LNCaP clone FGC (cell line): ENCODE results near the gene JAKMIP1.
"Not testable (repeated sequence)": the region's sequence is repeated elsewhere in the genome, so short reads cannot be mapped to it uniquely, and the experiment has no call there.

Experiments used
- DNase-seq: peaks from one replicate; pipeline ENCODE4 v3.0.0-alpha.2; 2011; ENCODE audit warnings: low read depth
- H3K4me3 ChIP-seq: 2 replicates; pipeline ENCODE4 v1.5.1; 2011; ENCODE audit warnings: mild to moderate bottlenecking, low read depth, low read length, control low read depth
- CTCF ChIP-seq: IDR thresholded peaks from 2 replicates; pipeline ENCODE4 v1.5.1; 2012; ENCODE audit warnings: mild to moderate bottlenecking; ENCODE audit not compliant: control insufficient read depth, insufficient read depth; ENCODE audit errors: extremely low read depth

JAKMIP1 gene

GRCh38 chr4:6148506-6149205, 51.7 kb downstream of the JAKMIP1 start:
- DNase-seq, result no peak
- no peak overlapping the region for H3K4me3 ChIP-seq
- no peak for TF ChIP-seq CTCF

GRCh38 chr4:6147441-6147840, 52.9 kb downstream of the JAKMIP1 start:
- no peak overlapping the region for H3K4me3 ChIP-seq
- DNase-seq, result no peak
- no peak for TF ChIP-seq CTCF

GRCh38 chr4:6143603-6144181, 56.7 kb downstream of the JAKMIP1 start:
- no peak for DNase-seq
- no peak for TF ChIP-seq CTCF
- H3K4me3 ChIP-seq, result no peak overlapping the region

- TF ChIP-seq CTCF, result no peak
- no peak overlapping the region for H3K4me3 ChIP-seq
- no peak for DNase-seq
These were observed 57.3 kb downstream of the JAKMIP1 start for GRCh38 chr4:6142935-6143602.

GRCh38 chr4:6142511-6142910, 57.8 kb downstream of the JAKMIP1 start:
- DNase-seq, result no peak
- no peak overlapping the region for H3K4me3 ChIP-seq
- no peak for TF ChIP-seq CTCF

GRCh38 chr4:6141554-6141953, 58.8 kb downstream of the JAKMIP1 start:
- no peak overlapping the region for H3K4me3 ChIP-seq
- no peak for DNase-seq
- TF ChIP-seq CTCF, result no peak

- H3K4me3 ChIP-seq, DNase-seq: not testable (repeated sequence)
These were observed 59.3 kb downstream of the JAKMIP1 start for GRCh38 chr4:6141021-6141420.
